ENCODE results near the gene IMMP2L. TPM values are rescaled to one million over a fixed set of nuclear protein-coding genes. Genes with fewer than 3 reads are reported as not detected.

Gene IMMP2L
- total and polyA plus RNA-seq, 2 donors (not counting 3 experiments of a cell fraction or from before 2014, with no cell fraction given) = 9.9 to 11.8 TPM

DNA sequence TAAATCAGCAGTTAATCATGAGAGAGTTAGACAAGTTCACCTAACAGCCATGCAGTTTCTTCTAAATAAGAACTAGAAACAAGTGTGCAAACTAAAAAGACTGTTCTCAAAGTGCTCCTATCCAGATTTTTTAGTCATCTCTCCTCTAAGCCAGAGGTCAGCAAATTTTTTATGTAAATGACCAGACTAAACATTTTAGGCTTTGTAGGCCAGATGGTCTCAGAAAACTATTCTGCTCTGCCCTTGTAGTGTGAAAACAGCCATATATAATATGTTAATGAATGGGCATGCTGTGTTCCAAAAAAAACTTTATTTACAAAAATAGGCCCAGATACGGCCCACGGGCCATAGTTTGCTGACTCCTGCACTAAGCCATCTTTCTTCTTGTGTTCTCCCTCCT is 734.4 kb downstream of the IMMP2L start:
- DNase-seq (ENCODE audit: low read depth, low spot score) = no peak
- Histone ChIP-seq H4K20me1 (replicated peaks; ENCODE audit: control insufficient read depth, extremely low read depth, insufficient read depth, low read length) (no peaks in the 10 kb centered on the region), H3K27me3 (ENCODE audit: control insufficient read depth in 2 of 2, insufficient read depth in 2 of 2, low read length in 2 of 2) (no peaks in the 10 kb centered on the region), H3K9me3 (replicated peaks; ENCODE audit: control insufficient read depth, insufficient read depth, low read length) (no peaks in the 10 kb centered on the region), H3K4me1 (ENCODE audit: control insufficient read depth, extremely low read depth, insufficient read depth, low read length) (no peaks in the 10 kb centered on the region), H3K27ac (ENCODE audit: insufficient read depth, low read depth, low read length) (no peak overlapping the region), H3K79me2 (ENCODE audit: control insufficient read depth, insufficient read depth, low read length) (no peaks in the 10 kb centered on the region), H3K9me1 (replicated peaks; ENCODE audit: control insufficient read depth, extremely low read depth, insufficient read depth, low read length) (no peaks in the 10 kb centered on the region), H2AFZ (ENCODE audit: low read depth, low read length) (no peak overlapping the region), H3K4me2 (ENCODE audit: insufficient read depth, low read length) (no peak overlapping the region), H3K36me3 (ENCODE audit: control insufficient read depth in 2 of 2, extremely low read depth in 1 of 2, insufficient read depth in 2 of 2, low read length in 2 of 2) (no peaks in the 10 kb centered on the region), H3K4me3 (replicated peaks in 1 of 3; ENCODE audit: insufficient read depth in 1 of 3, low read depth in 1 of 3, low read length in 3 of 3) (no peak overlapping the region), H3K9ac (replicated peaks; ENCODE audit: extremely low read depth, insufficient read depth, low read length) (no peak overlapping the region)
- no peak for FAIRE-seq
- BruUV-seq (replicated peaks) = no TSS peak
- dilution Hi-C loops (cut with MboI; ENCODE audit: extremely low pct_ligation_motif_present, low sequenced_read_pairs) (no loop called here), intact Hi-C loops (cut with micrococcal nuclease) (no loop called here)
- TF ChIP-seq MYC (IDR thresholded peaks at IDR 0.05; ENCODE audit: low read depth, low read length) (no peak), POLR2A (IDR thresholded peaks at IDR 0.05; ENCODE audit: low read depth, low read length) (no peak), POLR2AphosphoS5 (IDR thresholded peaks at IDR 0.05; ENCODE audit: insufficient read depth, low read depth, low read length) (no peak), JUN (IDR thresholded peaks at IDR 0.05; ENCODE audit: borderline replicate concordance, insufficient read depth, insufficient read length, low read depth) (no peak), FOS (IDR thresholded peaks at IDR 0.05; ENCODE audit: borderline replicate concordance, insufficient read depth, low read length) (no peak), MAX (IDR thresholded peaks at IDR 0.05; ENCODE audit: insufficient read depth, insufficient read length) (no peak), GATA2 (IDR thresholded peaks at IDR 0.05; ENCODE audit: insufficient read depth, insufficient read length, low read depth, low read length) (no peak), EZH2 (IDR thresholded peaks at IDR 0.05; ENCODE audit: borderline replicate concordance, low read depth, low read length, severe bottlenecking) (no peak)
- TF ChIP-seq, protein P1, sequence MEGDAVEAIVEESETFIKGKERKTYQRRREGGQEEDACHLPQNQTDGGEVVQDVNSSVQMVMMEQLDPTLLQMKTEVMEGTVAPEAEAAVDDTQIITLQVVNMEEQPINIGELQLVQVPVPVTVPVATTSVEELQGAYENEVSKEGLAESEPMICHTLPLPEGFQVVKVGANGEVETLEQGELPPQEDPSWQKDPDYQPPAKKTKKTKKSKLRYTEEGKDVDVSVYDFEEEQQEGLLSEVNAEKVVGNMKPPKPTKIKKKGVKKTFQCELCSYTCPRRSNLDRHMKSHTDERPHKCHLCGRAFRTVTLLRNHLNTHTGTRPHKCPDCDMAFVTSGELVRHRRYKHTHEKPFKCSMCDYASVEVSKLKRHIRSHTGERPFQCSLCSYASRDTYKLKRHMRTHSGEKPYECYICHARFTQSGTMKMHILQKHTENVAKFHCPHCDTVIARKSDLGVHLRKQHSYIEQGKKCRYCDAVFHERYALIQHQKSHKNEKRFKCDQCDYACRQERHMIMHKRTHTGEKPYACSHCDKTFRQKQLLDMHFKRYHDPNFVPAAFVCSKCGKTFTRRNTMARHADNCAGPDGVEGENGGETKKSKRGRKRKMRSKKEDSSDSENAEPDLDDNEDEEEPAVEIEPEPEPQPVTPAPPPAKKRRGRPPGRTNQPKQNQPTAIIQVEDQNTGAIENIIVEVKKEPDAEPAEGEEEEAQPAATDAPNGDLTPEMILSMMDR (IDR thresholded peaks at IDR 0.05; ENCODE audit: extremely low read depth in 1 of 2, insufficient read depth in 1 of 2, low read depth in 1 of 2, low read length in 2 of 2) = no peak
- ChIA-PET CTCF (no interaction called here), POLR2A (no interaction called here)
